CD4-positive, alpha-beta T cell treated with Interleukin-4 for 4 hours (primary cell): Measurements from ENCODE around the gene RAP1A.
"Not testable (repeated sequence)": the region's sequence is repeated elsewhere in the genome, so short reads cannot be mapped to it uniquely, and the experiment has no call there.

Source experiments
- DNase-seq: peaks from one replicate; pipeline ENCODE4 v3.0.0-alpha.2; 2020

The RAP1A gene

DNA sequence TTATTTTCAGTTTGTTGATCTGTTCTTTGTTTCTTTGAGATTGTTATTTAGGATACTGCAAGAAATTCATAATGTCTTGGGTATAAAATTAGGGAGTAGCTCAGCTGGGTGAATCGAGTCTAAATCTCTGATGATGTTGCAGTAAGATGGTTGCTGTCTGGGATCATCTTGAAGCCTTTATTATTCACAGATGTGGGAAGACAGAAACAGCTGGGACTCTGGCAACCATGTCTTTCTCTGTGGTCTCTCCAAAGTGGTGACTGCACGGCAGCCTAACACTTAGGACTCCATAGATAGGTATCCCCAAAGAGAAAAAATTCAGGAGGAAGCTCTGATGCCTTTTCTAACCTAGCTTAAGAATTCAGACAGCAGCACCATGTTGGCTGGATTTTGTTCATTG, 52.7 kb downstream of the RAP1A start:
- no peak for DNase-seq

DNA sequence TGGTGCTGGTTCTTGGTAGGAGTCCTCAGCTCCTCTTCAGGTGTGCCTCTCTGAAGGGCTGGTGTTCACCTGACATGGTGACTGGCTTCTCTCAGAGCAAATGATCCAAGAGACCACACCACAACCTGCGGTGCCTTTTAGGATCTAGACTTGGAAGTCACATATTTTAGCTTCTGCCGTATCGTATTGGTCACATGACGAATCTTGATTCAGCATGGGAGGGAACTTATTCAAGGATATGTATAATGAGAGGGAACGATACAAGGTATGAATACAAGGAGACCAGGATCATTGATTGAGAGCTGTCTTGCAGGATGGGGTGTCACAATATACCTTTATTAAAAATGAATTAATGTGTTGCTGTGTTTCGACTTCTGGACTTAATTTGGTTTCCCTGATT, 58.0 kb downstream of the RAP1A start:
- no peak for DNase-seq

- no peak for DNase-seq
These were observed 60.0 kb downstream of the RAP1A start for GRCh38 chr1:111679541-111679940.

GRCh38 chr1:111680212-111680800, 60.7 kb downstream of the RAP1A start:
- DNase-seq, result not testable (repeated sequence)

- not testable (repeated sequence) for DNase-seq
These were observed 65.9 kb downstream of the RAP1A start for GRCh38 chr1:111685293-111686153.

DNA sequence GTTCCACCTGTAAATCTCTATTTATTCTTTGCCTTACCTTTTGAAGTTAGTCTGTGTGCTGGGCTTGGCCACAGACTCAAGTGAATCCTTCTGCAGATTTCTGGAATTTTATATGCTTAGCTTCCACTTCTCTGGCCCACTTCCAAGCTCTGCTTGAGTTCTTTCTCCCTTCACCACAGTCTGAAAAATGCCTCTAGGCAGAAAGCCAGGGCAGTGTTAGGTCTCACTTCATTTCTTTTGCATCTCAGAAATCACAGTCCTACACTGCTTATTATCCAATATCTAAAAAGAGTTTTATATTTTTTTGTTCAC, 70.7 kb downstream of the RAP1A start:
- DNase-seq, result no peak

GRCh38 chr1:111691886-111692285, 72.3 kb downstream of the RAP1A start:
- DNase-seq, result no peak

DNA sequence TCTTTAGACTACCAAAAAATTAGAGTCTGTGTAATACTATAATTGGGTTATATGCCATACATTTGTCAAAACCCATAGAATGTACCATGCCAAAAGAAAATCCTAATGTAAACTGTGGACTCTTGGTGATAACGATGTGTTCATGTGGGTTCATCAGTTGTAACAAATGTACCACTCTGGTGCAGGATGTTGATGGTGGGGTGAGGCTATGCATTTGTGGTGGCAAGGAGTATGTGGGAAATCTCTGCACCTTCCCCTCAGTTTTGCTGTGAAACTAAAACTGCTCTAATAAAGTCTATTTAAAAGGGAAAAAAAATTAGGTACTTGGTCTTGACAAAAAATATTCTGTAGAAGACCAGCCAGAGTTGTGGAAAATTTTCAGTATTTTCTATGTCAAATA, 76.2 kb downstream of the RAP1A start:
- DNase-seq, result no peak

GRCh38 chr1:111696330-111696729, 76.7 kb downstream of the RAP1A start:
- no peak for DNase-seq

- DNase-seq, result no peak
These were observed 79.7 kb downstream of the RAP1A start for GRCh38 chr1:111699268-111699667.

- no peak for DNase-seq
These were observed 83.0 kb downstream of the RAP1A start for GRCh38 chr1:111702504-111703050.

DNA sequence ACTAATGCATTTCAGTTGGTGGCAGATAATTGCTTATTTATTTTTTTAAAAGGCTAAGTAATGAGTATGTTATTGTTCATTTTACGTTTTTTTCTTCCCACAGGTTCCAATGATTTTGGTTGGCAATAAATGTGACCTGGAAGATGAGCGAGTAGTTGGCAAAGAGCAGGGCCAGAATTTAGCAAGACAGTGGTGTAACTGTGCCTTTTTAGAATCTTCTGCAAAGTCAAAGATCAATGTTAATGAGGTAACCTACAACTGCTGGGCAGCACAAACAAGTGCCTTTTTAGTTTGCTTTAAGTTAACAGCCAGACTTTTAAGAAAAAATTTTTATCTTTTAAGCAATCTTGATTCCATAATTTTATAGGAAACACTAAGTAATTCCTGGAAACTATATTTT, 84.7 kb downstream of the RAP1A start:
- no peak for DNase-seq

- peak; percentile 11 for DNase-seq
These were observed 85.2 kb downstream of the RAP1A start for GRCh38 chr1:111704776-111705175.

GRCh38 chr1:111705841-111706240, 86.3 kb downstream of the RAP1A start:
- DNase-seq, result no peak

GRCh38 chr1:111706921-111707320, 87.3 kb downstream of the RAP1A start:
- no peak for DNase-seq

DNA sequence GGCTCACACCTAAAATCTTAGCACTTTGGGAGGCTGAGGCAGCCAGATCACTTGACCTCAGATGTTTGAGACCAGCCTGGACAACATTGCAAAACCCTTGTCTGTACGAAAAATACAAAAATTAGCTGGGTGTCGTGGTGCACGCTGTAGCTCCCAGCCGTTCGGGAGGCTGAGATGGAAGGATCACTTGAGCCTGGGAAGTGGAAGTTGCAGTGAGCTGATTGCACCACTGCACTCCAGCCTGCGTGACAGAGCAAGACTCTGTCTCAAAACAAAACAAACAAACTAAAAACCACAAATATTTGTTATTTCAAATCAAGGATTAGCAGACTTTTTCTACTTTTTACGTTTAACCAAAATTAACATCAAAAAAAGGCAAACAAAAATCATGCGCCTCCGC, 88.3 kb downstream of the RAP1A start:
- no peak for DNase-seq

GRCh38 chr1:111709986-111710385, 90.4 kb downstream of the RAP1A start:
- no peak for DNase-seq

DNA sequence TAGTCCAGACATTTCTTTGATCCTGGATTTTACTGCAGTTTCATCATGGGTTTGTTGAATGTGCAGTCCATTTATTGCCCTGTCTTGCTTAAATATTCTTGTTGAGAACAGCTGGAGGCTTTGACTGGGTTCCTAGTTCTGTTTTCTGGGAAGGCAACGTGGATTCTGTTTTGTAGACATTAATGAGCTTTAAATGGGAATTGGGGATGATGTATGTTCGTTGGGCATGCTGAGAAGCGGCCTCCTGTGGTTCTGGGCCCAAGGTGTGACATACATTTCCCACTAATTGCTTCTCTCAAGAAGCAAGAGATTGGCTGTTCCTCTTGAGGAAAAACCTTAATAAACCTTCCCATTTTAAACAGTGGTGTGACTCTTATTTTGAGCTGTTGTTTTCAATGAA, 96.7 kb downstream of the RAP1A start:
- no peak for DNase-seq

DNA sequence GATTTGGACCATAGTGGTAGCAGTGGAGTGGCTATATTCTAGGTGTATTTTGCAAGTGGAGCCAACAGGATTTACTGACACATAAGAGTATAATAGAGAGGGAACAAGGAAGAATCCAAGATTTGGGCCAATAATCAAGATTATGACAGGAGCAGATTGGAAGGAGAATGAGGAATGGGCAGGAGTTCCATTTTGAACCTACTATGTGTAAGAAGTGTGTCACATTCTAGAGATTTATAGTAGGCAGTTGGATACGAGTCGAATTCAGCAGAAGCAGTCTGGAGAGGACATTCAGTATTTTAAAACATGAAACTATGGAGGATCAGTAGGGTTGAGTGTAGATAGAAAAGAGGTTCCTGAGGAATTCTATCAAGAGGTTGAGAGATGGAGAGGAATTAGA, 97.9 kb downstream of the RAP1A start:
- no peak for DNase-seq

- DNase-seq, result no peak
These were observed 99.5 kb downstream of the RAP1A start for GRCh38 chr1:111719135-111719534.

GRCh38 chr1:111719674-111720132, 100.1 kb downstream of the RAP1A start:
- DNase-seq, result no peak

GRCh38 chr1:111720274-111720976, 100.8 kb downstream of the RAP1A start:
- DNase-seq, result no peak

- DNase-seq, result no peak
These were observed 101.6 kb downstream of the RAP1A start for GRCh38 chr1:111720977-111721786.
